HEK293 (cell line): Measurements from ENCODE around the gene CYB5B.

Source experiments
- KLF1 ChIP-seq: fragments of 450-650 bp; formaldehyde crosslinking; IDR thresholded peaks from 2 replicates; pipeline ENCODE4 v1.5.1; 2016; ENCODE audit warnings: missing biosample characterization, missing genetic modification characterization
- KLF9 ChIP-seq: fragments of 450-650 bp; formaldehyde crosslinking; IDR thresholded peaks from 2 replicates; pipeline ENCODE4 v1.5.1; 2016; ENCODE audit warnings: missing biosample characterization, missing genetic modification characterization, low read depth
- PRDM10 ChIP-seq: fragments of 450-650 bp; formaldehyde crosslinking; IDR thresholded peaks from 2 replicates; pipeline ENCODE4 v1.5.1; 2016; ENCODE audit warnings: missing biosample characterization, missing genetic modification characterization
- PRDM6 ChIP-seq: fragments of 450-650 bp; formaldehyde crosslinking; IDR thresholded peaks from 2 replicates; pipeline ENCODE4 v1.5.1; 2017; ENCODE audit warnings: missing biosample characterization, missing genetic modification characterization
- SCRT2 ChIP-seq: fragments of 450-650 bp; formaldehyde crosslinking; IDR thresholded peaks from 2 replicates; pipeline ENCODE4 v1.5.1; 2016; ENCODE audit warnings: missing biosample characterization, missing genetic modification characterization
- SETDB1 ChIP-seq: IDR thresholded peaks from one replicate; pipeline ENCODE4 v1.6.1; 2017; ENCODE audit warnings: mild to moderate bottlenecking, low read length, moderate library complexity, mixed read lengths; ENCODE audit not compliant: insufficient read length
- SP7 ChIP-seq: fragments of 450-650 bp; formaldehyde crosslinking; IDR thresholded peaks from 2 replicates; pipeline ENCODE4 v1.5.1; 2016; ENCODE audit warnings: missing biosample characterization, missing genetic modification characterization
- TRIM28 ChIP-seq: IDR thresholded peaks from 2 replicates; pipeline ENCODE4 v1.6.1; 2011; ENCODE audit warnings: low read length, control low read depth, borderline replicate concordance
- TSHZ1 ChIP-seq: fragments of 450-650 bp; formaldehyde crosslinking; IDR thresholded peaks from 2 replicates; pipeline ENCODE4 v1.5.1; 2016; ENCODE audit warnings: missing biosample characterization, missing genetic modification characterization, borderline replicate concordance
- ZBTB7A ChIP-seq: fragments of 450-650 bp; formaldehyde crosslinking; IDR thresholded peaks from 2 replicates; pipeline ENCODE4 v1.5.1; 2016; ENCODE audit warnings: low read depth, missing biosample characterization, missing genetic modification characterization
- ZFHX2 ChIP-seq: fragments of 450-650 bp; formaldehyde crosslinking; conservative IDR thresholded peaks from 2 replicates; pipeline ENCODE4 v1.5.1; 2016; ENCODE audit warnings: missing biosample characterization, missing genetic modification characterization
- ZFP37 ChIP-seq: fragments of 450-650 bp; formaldehyde crosslinking; IDR thresholded peaks from 2 replicates; pipeline ENCODE4 v1.5.1; 2016; ENCODE audit warnings: missing biosample characterization, missing genetic modification characterization
- ZNF18 ChIP-seq: fragments of 450-650 bp; formaldehyde crosslinking; IDR thresholded peaks from 2 replicates; pipeline ENCODE4 v1.5.1; 2016; ENCODE audit warnings: missing biosample characterization, missing genetic modification characterization
- ZNF214 ChIP-seq: fragments of 450-650 bp; formaldehyde crosslinking; IDR thresholded peaks from 2 replicates; pipeline ENCODE4 v1.5.1; 2017; ENCODE audit warnings: missing biosample characterization, mild to moderate bottlenecking, missing genetic modification characterization, borderline replicate concordance
- ZNF221 ChIP-seq: fragments of 450-650 bp; formaldehyde crosslinking; IDR thresholded peaks from 2 replicates; pipeline ENCODE4 v1.5.1; 2017; ENCODE audit warnings: missing biosample characterization, missing genetic modification characterization, borderline replicate concordance
- ZNF324 ChIP-seq: fragments of 450-650 bp; formaldehyde crosslinking; IDR thresholded peaks from 2 replicates; pipeline ENCODE4 v1.5.1; 2016; ENCODE audit warnings: missing biosample characterization, missing genetic modification characterization
- ZNF362 ChIP-seq: fragments of 450-650 bp; formaldehyde crosslinking; IDR thresholded peaks from 2 replicates; pipeline ENCODE4 v1.5.1; 2016; ENCODE audit warnings: missing biosample characterization, missing genetic modification characterization
- ZNF423 ChIP-seq: fragments of 450-650 bp; formaldehyde crosslinking; IDR thresholded peaks from 2 replicates; pipeline ENCODE4 v1.5.1; 2016; ENCODE audit warnings: missing biosample characterization, missing genetic modification characterization
- ZNF510 ChIP-seq: fragments of 450-650 bp; formaldehyde crosslinking; IDR thresholded peaks from 2 replicates; pipeline ENCODE4 v1.5.1; 2018; ENCODE audit warnings: mild to moderate bottlenecking, missing genetic modification characterization, missing biosample characterization; ENCODE audit not compliant: insufficient replicate concordance
- ZNF548 ChIP-seq: fragments of 450-650 bp; formaldehyde crosslinking; IDR thresholded peaks from 2 replicates; pipeline ENCODE4 v1.5.1; 2016; ENCODE audit warnings: missing biosample characterization, missing genetic modification characterization
- ZNF558 ChIP-seq: fragments of 450-650 bp; formaldehyde crosslinking; IDR thresholded peaks from 2 replicates; pipeline ENCODE4 v1.5.1; 2016; ENCODE audit warnings: missing biosample characterization, missing genetic modification characterization
- ZNF585B ChIP-seq: fragments of 450-650 bp; formaldehyde crosslinking; IDR thresholded peaks from 2 replicates; pipeline ENCODE4 v1.5.1; 2016; ENCODE audit warnings: missing biosample characterization, missing genetic modification characterization
- ZNF629 ChIP-seq: fragments of 450-650 bp; formaldehyde crosslinking; IDR thresholded peaks from 2 replicates; pipeline ENCODE4 v1.5.1; 2017; ENCODE audit warnings: missing biosample characterization, missing genetic modification characterization
- ZNF670 ChIP-seq: fragments of 450-650 bp; formaldehyde crosslinking; IDR thresholded peaks from 2 replicates; pipeline ENCODE4 v1.5.1; 2016; ENCODE audit warnings: missing biosample characterization, missing genetic modification characterization, low read depth
- ZNF701 ChIP-seq: fragments of 450-650 bp; formaldehyde crosslinking; IDR thresholded peaks from 2 replicates; pipeline ENCODE4 v1.5.1; 2016; ENCODE audit warnings: missing biosample characterization, missing genetic modification characterization
- ZSCAN30 ChIP-seq: fragments of 450-650 bp; IDR thresholded peaks from 2 replicates; pipeline ENCODE4 v1.5.1; 2018; ENCODE audit warnings: missing biosample characterization, mild to moderate bottlenecking, missing genetic modification characterization, moderate library complexity
- ZXDB ChIP-seq: fragments of 450-650 bp; formaldehyde crosslinking; IDR thresholded peaks from 2 replicates; pipeline ENCODE4 v1.5.1; 2016; ENCODE audit warnings: missing biosample characterization, missing genetic modification characterization

The CYB5B gene

GRCh38 chr16:69407702-69408323, 16.6 kb upstream of the CYB5B start (continued):
- TF ChIP-seq SETDB1 (no peak), ZFP37 (tag by site-specific recombination) (no peak), ZNF18 (tag by site-specific recombination) (no peak), ZNF629 (peak; percentile 56; the same call in 1 of the 2 replicates), ZNF670 (no peak), ZFHX2 (tag by site-specific recombination) (no peak), ZNF585B (tag by site-specific recombination) (no peak), ZNF548 (tag by site-specific recombination) (no peak), ZNF510 (tag by site-specific recombination) (peak; percentile 67), ZNF558 (tag by site-specific recombination) (peak; percentile 79), PRDM10 (tag by site-specific recombination) (no peak), ZNF362 (tag by site-specific recombination) (no peak), ZNF324 (no peak), TRIM28 (no peak), ZNF701 (tag by site-specific recombination) (no peak), ZBTB7A (tag by site-specific recombination) (no peak), SP7 (no peak), KLF1 (no peak), ZXDB (tag by site-specific recombination) (peak; percentile 76), ZNF423 (no peak), ZNF221 (tag by site-specific recombination) (no peak; the same call in 1 of the 2 replicates), SCRT2 (tag by site-specific recombination) (no peak), ZSCAN30 (tag by site-specific recombination) (no peak), KLF9 (tag by site-specific recombination) (no peak), PRDM6 (tag by site-specific recombination) (no peak), TSHZ1 (tag by site-specific recombination) (peak; percentile 23; the same call in 1 of the 2 replicates), ZNF214 (tag by site-specific recombination) (no peak; the same call in 1 of the 2 replicates)
